Body of pancreas (tissue), 4 donors: ENCODE data around the gene P3H4.

Experiments used
- POLR2A ChIP-seq, 3 donors: fragments of 450-650 bp; IDR thresholded peaks; one replicate each; pipeline ENCODE4 v1.6.1; 2016; ENCODE audit warnings: antibody characterized with exemption in 3 of 3, mild to moderate bottlenecking in 2 of 3
- TF ChIP-seq, protein P1 (sequence below), 7 experiments: fragments of 450-650 bp in 4 of 7; fragments of 200-600 bp in 3 of 7; sonication (generic) in 3 of 7; IDR thresholded peaks; one replicate each; pipeline ENCODE4 v1.5.1; 2016 to 2019; ENCODE audit warnings: antibody characterized with exemption in 7 of 7

DNA sequence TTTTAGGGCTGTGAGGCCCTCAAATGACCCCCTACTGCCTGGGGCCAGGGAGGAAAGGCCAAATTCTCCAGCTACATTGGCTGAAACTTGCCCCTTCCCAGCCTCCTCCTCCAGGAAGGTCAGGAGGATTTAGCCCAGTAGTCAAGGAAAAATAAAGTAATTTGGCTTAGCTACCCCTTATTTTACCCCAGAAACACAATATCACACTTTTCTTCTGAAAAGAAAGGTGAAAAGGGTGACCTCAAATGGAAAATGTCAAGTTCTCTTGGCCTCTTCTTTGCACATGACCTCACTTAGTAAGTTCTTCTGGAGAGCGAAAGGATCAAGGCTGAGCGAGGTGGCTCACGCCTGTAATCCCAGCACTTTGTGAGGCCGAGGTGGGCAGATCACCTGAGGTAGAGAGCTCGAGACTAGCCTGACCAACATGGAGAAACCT lies 17.2 kb downstream of the P3H4 start:
- TF ChIP-seq, protein P1, sequence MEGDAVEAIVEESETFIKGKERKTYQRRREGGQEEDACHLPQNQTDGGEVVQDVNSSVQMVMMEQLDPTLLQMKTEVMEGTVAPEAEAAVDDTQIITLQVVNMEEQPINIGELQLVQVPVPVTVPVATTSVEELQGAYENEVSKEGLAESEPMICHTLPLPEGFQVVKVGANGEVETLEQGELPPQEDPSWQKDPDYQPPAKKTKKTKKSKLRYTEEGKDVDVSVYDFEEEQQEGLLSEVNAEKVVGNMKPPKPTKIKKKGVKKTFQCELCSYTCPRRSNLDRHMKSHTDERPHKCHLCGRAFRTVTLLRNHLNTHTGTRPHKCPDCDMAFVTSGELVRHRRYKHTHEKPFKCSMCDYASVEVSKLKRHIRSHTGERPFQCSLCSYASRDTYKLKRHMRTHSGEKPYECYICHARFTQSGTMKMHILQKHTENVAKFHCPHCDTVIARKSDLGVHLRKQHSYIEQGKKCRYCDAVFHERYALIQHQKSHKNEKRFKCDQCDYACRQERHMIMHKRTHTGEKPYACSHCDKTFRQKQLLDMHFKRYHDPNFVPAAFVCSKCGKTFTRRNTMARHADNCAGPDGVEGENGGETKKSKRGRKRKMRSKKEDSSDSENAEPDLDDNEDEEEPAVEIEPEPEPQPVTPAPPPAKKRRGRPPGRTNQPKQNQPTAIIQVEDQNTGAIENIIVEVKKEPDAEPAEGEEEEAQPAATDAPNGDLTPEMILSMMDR (IDR thresholded peaks at IDR 0.05) = no peak
- no peak for TF ChIP-seq POLR2A (IDR thresholded peaks at IDR 0.05)
